Upper lobe of left lung (tissue), 4 donors: ENCODE measurements around the gene GPC5.

Experiments
- CTCF ChIP-seq, 6 experiments: fragments of 450-650 bp in 4 of 6; fragments of 200-600 bp in 2 of 6; sonication (generic) in 2 of 6; IDR thresholded peaks; one replicate each; pipeline ENCODE4 v1.5.1; 2016 to 2019; ENCODE audit warnings: antibody characterized with exemption in 6 of 6
- EP300 ChIP-seq, 4 donors: sonication (generic); formaldehyde crosslinking; IDR thresholded peaks; one replicate each; pipeline ENCODE4 v1.5.1; 2017; ENCODE audit warnings: antibody characterized with exemption in 4 of 4, control low read depth in 2 of 4
- POLR2A ChIP-seq, 4 donors: fragments of 450-650 bp; IDR thresholded peaks; one replicate each; pipeline ENCODE4 v1.5.1; 2016 to 2017; ENCODE audit warnings: antibody characterized with exemption in 4 of 4, mild to moderate bottlenecking in 2 of 4
- POLR2AphosphoS5 ChIP-seq, 2 donors: sonication (generic); formaldehyde crosslinking; IDR thresholded peaks; one replicate each; pipeline ENCODE4 v1.5.1; 2017; ENCODE audit warnings: antibody characterized with exemption in 2 of 2

DNA sequence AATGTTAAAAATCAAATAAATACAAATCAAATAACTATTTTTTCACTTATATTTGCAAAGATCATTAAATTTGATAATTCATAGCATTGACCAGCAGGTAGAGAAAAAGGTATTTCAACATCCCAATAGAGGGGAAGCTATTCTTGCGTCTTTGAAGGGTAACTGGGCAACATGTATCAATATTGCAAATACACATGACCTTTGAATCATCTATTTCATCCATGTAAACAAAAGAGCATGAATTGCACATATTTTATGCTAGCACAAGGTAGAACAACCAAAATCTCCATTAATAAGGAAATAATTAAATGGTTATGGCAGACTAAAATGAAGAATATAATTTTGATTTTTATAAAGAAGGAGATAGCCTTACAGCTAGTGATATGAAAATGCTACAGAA lies 372.8 kb downstream of the GPC5 start:
- no peak for TF ChIP-seq CTCF (IDR thresholded peaks at IDR 0.05)
- TF ChIP-seq EP300 (IDR thresholded peaks at IDR 0.05), result no peak
- no peak for TF ChIP-seq POLR2A (IDR thresholded peaks at IDR 0.05)
- TF ChIP-seq POLR2AphosphoS5 (IDR thresholded peaks at IDR 0.05), result no peak
